ENCODE measurements around the gene ZNF469.

GRCh38 chr16:88413231-88413630 lies 30.5 kb downstream of the ZNF469 start:
- no peak for TF ChIP-seq ZBTB33 (IDR thresholded peaks at IDR 0.05)
- TF ChIP-seq CTCF (IDR thresholded peaks at IDR 0.05; ENCODE audit: low read depth, low read length, missing input control) = no peak
- no peak for TF ChIP-seq FOXA1 (IDR thresholded peaks at IDR 0.05)
- no peak for TF ChIP-seq ATF3 (IDR thresholded peaks at IDR 0.05)
- no peak for TF ChIP-seq JUND (IDR thresholded peaks at IDR 0.05)
- TF ChIP-seq RAD21 (IDR thresholded peaks at IDR 0.05) = no peak
- TF ChIP-seq HNF4G (IDR thresholded peaks at IDR 0.05) = no peak
- TF ChIP-seq TAF1 (conservative IDR thresholded peaks at IDR 0.05) = no peak
- TF ChIP-seq GABPA (IDR thresholded peaks at IDR 0.05 in 1 of 2, conservative IDR thresholded peaks at IDR 0.05 in 1 of 2) = no peak
- no peak for TF ChIP-seq REST (IDR thresholded peaks at IDR 0.05)
